DMS 273 treated with DMSO at 0.1 percent for 48 hours (cell line): ENCODE data around the gene SIGLEC7.
"Not testable (repeated sequence)": the region's sequence is repeated elsewhere in the genome, so short reads cannot be mapped to it uniquely, and the experiment has no call there.

Experiments
- DNase-seq: peaks from one replicate; lab custom pipeline; 2025; lab: John Stamatoyannopoulos, UW

The SIGLEC7 gene

GRCh38 chr19:51169283-51169918 lies 27.3 kb downstream of the SIGLEC7 start:
- DNase-seq, result not testable (repeated sequence)

GRCh38 chr19:51172223-51172622 lies 30.1 kb downstream of the SIGLEC7 start:
- DNase-seq, result no peak

GRCh38 chr19:51173681-51174080 lies 31.6 kb downstream of the SIGLEC7 start:
- DNase-seq, result no peak

GRCh38 chr19:51179256-51179655 lies 37.2 kb downstream of the SIGLEC7 start:
- DNase-seq, result no peak

- no peak for DNase-seq
These were observed 39.3 kb downstream of the SIGLEC7 start for GRCh38 chr19:51181377-51181912.

- DNase-seq, result no peak
These were observed 39.9 kb downstream of the SIGLEC7 start for GRCh38 chr19:51181913-51182419.

GRCh38 chr19:51183629-51184028 lies 41.5 kb downstream of the SIGLEC7 start:
- no peak for DNase-seq

GRCh38 chr19:51185069-51185867 lies 43.2 kb downstream of the SIGLEC7 start:
- no peak for DNase-seq

GRCh38 chr19:51185868-51186215 lies 43.7 kb downstream of the SIGLEC7 start:
- DNase-seq, result no peak

GRCh38 chr19:51186323-51186722 lies 44.2 kb downstream of the SIGLEC7 start:
- no peak for DNase-seq

GRCh38 chr19:51187395-51188226 lies 45.5 kb downstream of the SIGLEC7 start:
- DNase-seq, result no peak

- no peak for DNase-seq
These were observed 46.1 kb downstream of the SIGLEC7 start for GRCh38 chr19:51188227-51188559.

GRCh38 chr19:51192689-51193088 lies 50.6 kb downstream of the SIGLEC7 start:
- no peak for DNase-seq

- no peak for DNase-seq
These were observed 52.6 kb downstream of the SIGLEC7 start for GRCh38 chr19:51194527-51195315.

GRCh38 chr19:51195316-51195586 lies 53.1 kb downstream of the SIGLEC7 start:
- no peak for DNase-seq

- DNase-seq, result no peak
These were observed 53.5 kb downstream of the SIGLEC7 start for GRCh38 chr19:51195616-51196015.

GRCh38 chr19:51196181-51196580 lies 54.1 kb downstream of the SIGLEC7 start:
- no peak for DNase-seq

GRCh38 chr19:51198641-51199040 lies 56.5 kb downstream of the SIGLEC7 start:
- no peak for DNase-seq

GRCh38 chr19:51200071-51200666 lies 58.1 kb downstream of the SIGLEC7 start:
- no peak for DNase-seq

GRCh38 chr19:51201712-51202111 lies 59.6 kb downstream of the SIGLEC7 start:
- DNase-seq, result no peak
